Ishikawa (cell line): ENCODE data around the gene TXNRD1.

Experiments used
- CEBPB ChIP-seq: IDR thresholded peaks from 2 replicates; pipeline ENCODE4 v1.6.1; 2012
- CREB1 ChIP-seq: IDR thresholded peaks from 2 replicates; pipeline ENCODE4 v1.6.1; 2012; ENCODE audit warnings: low read depth
- EGR1 ChIP-seq: IDR thresholded peaks from 2 replicates; pipeline ENCODE4 v1.6.1; 2012
- EP300 ChIP-seq: IDR thresholded peaks from 2 replicates; pipeline ENCODE4 v1.6.1; 2012; ENCODE audit warnings: borderline replicate concordance
- FOXM1 ChIP-seq: IDR thresholded peaks from 2 replicates; pipeline ENCODE4 v1.6.1; 2012; ENCODE audit warnings: low read depth, borderline replicate concordance
- NFIC ChIP-seq: IDR thresholded peaks from 2 replicates; pipeline ENCODE4 v1.6.1; 2012
- RAD21 ChIP-seq: IDR thresholded peaks from 2 replicates; pipeline ENCODE4 v1.6.1; 2012; ENCODE audit warnings: low read depth
- REST ChIP-seq: IDR thresholded peaks from 2 replicates; pipeline ENCODE4 v1.6.1; 2012; ENCODE audit warnings: low read depth, mild to moderate bottlenecking
- TAF1 ChIP-seq: IDR thresholded peaks from 2 replicates; pipeline ENCODE4 v1.6.1; 2012; ENCODE audit warnings: low read depth, mild to moderate bottlenecking
- TCF12 ChIP-seq: IDR thresholded peaks from 2 replicates; pipeline ENCODE4 v1.6.1; 2012; ENCODE audit warnings: low read depth
- TEAD4 ChIP-seq: IDR thresholded peaks from 2 replicates; pipeline ENCODE4 v1.6.1; 2012
- YY1 ChIP-seq: IDR thresholded peaks from 2 replicates; pipeline ENCODE4 v1.6.1; 2012; ENCODE audit warnings: low read depth
- ZBTB7A ChIP-seq: IDR thresholded peaks from 2 replicates; pipeline ENCODE4 v1.6.1; 2012; ENCODE audit warnings: low read depth
- TF ChIP-seq, protein P1 (sequence below): IDR thresholded peaks from 2 replicates; pipeline ENCODE4 v1.6.1; 2012
- TF ChIP-seq, protein P2 (sequence below): IDR thresholded peaks from 2 replicates; pipeline ENCODE4 v1.6.1; 2012

Gene TXNRD1

GRCh38 chr12:104354868-104355570 is 139.4 kb downstream of the TXNRD1 start:
- TF ChIP-seq TEAD4 (no peak), CREB1 (no peak), YY1 (no peak), FOXM1 (no peak), TCF12 (no peak), TAF1 (no peak)
- TF ChIP-seq, protein P1, sequence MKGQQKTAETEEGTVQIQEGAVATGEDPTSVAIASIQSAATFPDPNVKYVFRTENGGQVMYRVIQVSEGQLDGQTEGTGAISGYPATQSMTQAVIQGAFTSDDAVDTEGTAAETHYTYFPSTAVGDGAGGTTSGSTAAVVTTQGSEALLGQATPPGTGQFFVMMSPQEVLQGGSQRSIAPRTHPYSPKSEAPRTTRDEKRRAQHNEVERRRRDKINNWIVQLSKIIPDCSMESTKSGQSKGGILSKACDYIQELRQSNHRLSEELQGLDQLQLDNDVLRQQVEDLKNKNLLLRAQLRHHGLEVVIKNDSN: no peak

DNA sequence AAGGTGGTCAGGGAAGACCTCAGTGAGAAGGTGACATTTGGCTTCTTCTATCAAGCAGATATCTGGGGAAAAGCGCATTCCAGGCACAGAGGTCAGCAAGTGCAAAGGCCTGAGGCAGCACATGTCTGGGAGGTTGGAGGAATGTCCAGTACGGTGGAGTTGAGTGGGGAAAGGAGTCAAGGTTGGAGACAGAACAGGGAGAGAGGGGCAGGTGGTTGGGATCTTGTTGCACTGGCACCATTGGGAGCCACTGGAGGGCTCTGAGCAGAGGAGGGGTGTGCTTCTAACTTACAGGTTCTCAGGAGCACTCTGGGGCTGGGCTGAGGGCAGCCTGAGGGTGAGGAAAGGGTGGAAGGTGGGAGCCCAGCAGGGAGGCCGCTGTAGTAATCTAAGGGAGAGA is 140.1 kb downstream of the TXNRD1 start:
- TF ChIP-seq TEAD4: no peak
- TF ChIP-seq, protein P1: no peak
- no peak for TF ChIP-seq REST
- TF ChIP-seq CREB1: no peak
- TF ChIP-seq NFIC: no peak
- no peak for TF ChIP-seq TCF12
- TF ChIP-seq ZBTB7A: no peak
- TF ChIP-seq YY1: no peak
- TF ChIP-seq EP300: no peak
- TF ChIP-seq TAF1: no peak
- TF ChIP-seq, protein P2, sequence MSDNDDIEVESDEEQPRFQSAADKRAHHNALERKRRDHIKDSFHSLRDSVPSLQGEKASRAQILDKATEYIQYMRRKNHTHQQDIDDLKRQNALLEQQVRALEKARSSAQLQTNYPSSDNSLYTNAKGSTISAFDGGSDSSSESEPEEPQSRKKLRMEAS: no peak
- TF ChIP-seq CEBPB: no peak
- no peak for TF ChIP-seq RAD21
- no peak for TF ChIP-seq FOXM1
- TF ChIP-seq EGR1: no peak

- TF ChIP-seq NFIC (no peak), EGR1 (no peak), YY1 (no peak), CREB1 (no peak), FOXM1 (no peak), CEBPB (no peak), EP300 (no peak), TEAD4 (no peak), RAD21 (no peak), TAF1 (no peak), ZBTB7A (no peak), TCF12 (no peak), REST (no peak)
- TF ChIP-seq, protein P2: no peak
- TF ChIP-seq, protein P1: no peak
Observed at GRCh38 chr12:104356231-104357115, 140.9 kb downstream of the TXNRD1 start.

DNA sequence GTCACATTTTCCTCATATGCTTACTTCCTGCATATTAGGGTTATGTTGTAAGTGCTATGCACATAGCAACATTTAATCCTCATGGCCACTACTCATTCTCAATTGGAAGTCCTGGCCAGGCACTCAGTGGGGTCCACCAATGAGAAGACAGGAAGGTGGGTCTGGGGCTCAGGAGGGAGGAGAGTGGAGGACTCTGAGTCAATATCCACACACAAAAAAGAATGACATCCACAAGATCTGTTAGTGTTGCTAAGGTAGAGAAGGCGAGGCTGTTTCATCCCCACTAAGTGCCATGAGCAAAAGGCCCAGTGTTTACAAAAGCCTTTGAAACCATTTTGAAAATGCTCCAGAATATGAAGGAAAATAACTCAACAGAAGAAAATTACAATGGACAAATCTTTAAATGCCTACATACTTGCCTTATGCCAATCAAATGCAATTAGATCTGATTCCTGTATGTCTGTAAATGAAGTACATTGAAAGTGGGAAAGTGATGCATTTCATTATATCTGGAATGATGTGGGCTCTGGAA is 141.9 kb downstream of the TXNRD1 start:
- TF ChIP-seq YY1: no peak
- TF ChIP-seq, protein P2: no peak
- TF ChIP-seq FOXM1: no peak
- TF ChIP-seq CREB1: no peak
- no peak for TF ChIP-seq ZBTB7A
- no peak for TF ChIP-seq REST
- TF ChIP-seq, protein P1: no peak
- TF ChIP-seq EP300: no peak
